Measurements from ENCODE around the gene ACTR1B.

The ACTR1B gene

DNA sequence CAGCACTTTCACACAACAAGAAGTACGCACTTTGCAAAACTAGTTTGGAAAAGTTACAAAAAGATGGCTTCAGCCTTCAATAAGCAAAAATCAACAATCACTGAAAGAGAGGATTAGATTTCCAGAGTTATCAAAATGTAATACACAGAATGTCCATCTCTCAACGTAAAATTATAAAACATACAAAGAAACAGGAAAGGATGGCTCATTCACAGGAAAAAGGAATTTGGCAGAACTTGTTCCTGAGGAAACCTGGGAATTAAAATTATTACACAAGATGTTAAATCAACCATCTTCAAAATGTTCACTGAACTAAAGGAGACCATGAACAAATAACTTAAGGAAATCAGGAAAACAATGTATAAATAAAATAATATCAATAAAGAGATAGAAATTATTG, 13.6 kb upstream of the ACTR1B start:
- H3K4me3 ChIP-seq (ENCODE audit: low read depth, low read length) = peak overlapping the region; percentile 1
- H2AFZ ChIP-seq = peak overlapping the region; percentile 36
- H3K79me2 ChIP-seq = no peaks in the 10 kb centered on the region
- H3K4me2 ChIP-seq (ENCODE audit: low read length) = peak overlapping the region; percentile 51
- H3K9me3 ChIP-seq (ENCODE audit: control insufficient read depth, low read length) = no peaks in the 10 kb centered on the region
- H3K27me3 ChIP-seq (ENCODE audit: control insufficient read depth, insufficient read depth, low read length) = no peaks in the 10 kb centered on the region
- H3K27ac ChIP-seq = no peak overlapping the region
- no peaks in the 10 kb centered on the region for H3K36me3 ChIP-seq (ENCODE audit: control insufficient read depth, insufficient read depth, low read length)
- TF ChIP-seq, protein P1, sequence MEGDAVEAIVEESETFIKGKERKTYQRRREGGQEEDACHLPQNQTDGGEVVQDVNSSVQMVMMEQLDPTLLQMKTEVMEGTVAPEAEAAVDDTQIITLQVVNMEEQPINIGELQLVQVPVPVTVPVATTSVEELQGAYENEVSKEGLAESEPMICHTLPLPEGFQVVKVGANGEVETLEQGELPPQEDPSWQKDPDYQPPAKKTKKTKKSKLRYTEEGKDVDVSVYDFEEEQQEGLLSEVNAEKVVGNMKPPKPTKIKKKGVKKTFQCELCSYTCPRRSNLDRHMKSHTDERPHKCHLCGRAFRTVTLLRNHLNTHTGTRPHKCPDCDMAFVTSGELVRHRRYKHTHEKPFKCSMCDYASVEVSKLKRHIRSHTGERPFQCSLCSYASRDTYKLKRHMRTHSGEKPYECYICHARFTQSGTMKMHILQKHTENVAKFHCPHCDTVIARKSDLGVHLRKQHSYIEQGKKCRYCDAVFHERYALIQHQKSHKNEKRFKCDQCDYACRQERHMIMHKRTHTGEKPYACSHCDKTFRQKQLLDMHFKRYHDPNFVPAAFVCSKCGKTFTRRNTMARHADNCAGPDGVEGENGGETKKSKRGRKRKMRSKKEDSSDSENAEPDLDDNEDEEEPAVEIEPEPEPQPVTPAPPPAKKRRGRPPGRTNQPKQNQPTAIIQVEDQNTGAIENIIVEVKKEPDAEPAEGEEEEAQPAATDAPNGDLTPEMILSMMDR (IDR thresholded peaks at IDR 0.05) = no peak
- H3K9ac ChIP-seq = no peak overlapping the region
- no peaks in the 10 kb centered on the region for H3K4me1 ChIP-seq

DNA sequence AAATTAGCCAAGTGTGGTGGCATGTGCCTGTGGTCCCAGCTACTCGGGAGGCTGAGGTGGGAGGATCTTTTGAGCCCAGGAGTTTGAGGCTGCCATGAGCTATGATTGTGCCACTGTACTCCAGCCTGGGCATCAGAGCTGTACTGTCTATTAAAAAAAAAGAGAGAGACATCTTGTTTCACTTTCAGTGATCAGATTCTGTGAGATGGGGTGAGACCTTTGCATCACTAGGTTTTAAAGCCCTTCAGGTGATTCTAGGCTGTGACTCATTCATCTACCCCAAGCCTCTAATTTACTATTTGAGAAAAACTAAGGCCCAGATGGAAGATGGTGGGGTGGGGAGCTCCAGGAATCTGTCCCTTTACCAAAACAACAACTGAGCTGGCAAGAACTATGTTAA, 12.8 kb upstream of the ACTR1B start:
- H3K27ac ChIP-seq = no peak overlapping the region
- H3K9me3 ChIP-seq (ENCODE audit: control insufficient read depth, low read length) = no peaks in the 10 kb centered on the region
- no peaks in the 10 kb centered on the region for H3K79me2 ChIP-seq
- no peaks in the 10 kb centered on the region for H3K27me3 ChIP-seq (ENCODE audit: control insufficient read depth, insufficient read depth, low read length)
- peak overlapping the region; percentile 36 for H2AFZ ChIP-seq
- no peaks in the 10 kb centered on the region for H3K4me1 ChIP-seq
- no peak overlapping the region for H3K4me3 ChIP-seq (ENCODE audit: low read depth, low read length)
- H3K4me2 ChIP-seq (ENCODE audit: low read length) = peak overlapping the region; percentile 51
- H3K36me3 ChIP-seq (ENCODE audit: control insufficient read depth, insufficient read depth, low read length) = no peaks in the 10 kb centered on the region
- H3K9ac ChIP-seq = no peak overlapping the region
- TF ChIP-seq, protein P1 (IDR thresholded peaks at IDR 0.05) = no peak

DNA sequence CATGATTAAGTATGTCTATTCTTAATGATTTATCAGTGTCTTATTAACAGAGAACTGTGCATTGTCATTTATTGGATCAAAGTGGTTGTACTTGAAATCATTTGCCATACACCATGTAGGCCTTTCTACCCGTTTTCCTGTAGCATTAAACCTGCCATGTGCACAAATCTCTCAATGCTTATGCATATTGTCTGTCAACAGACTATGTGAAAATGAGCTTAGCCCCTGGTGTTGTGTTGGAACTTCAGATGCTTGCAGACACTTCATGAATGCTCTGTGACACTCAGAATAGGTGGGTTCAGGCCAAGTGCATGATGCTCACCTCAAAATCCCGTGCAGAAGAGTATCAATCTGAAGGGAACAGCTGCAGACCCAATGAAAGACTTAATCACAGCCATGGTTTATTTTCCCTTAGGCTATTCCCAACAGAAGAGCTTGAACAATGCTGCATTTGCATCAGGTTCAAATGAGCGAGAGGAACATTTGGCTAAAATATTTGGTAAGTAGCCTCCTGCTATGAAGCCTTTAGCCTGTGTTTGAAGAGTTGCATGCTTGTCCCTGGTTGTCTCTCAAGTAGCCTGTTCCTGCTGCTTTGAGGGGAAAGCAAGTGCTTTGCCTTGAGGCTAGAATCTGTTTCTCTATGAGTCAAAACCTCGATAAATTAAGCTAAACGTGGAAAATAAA, 11.7 kb upstream of the ACTR1B start:
- H3K27ac ChIP-seq = no peak overlapping the region
- TF ChIP-seq, protein P1 (IDR thresholded peaks at IDR 0.05) = no peak
- H2AFZ ChIP-seq = no peak overlapping the region
- no peak overlapping the region for H3K9ac ChIP-seq
- no peak overlapping the region for H3K4me2 ChIP-seq (ENCODE audit: low read length)
- no peaks in the 10 kb centered on the region for H3K27me3 ChIP-seq (ENCODE audit: control insufficient read depth, insufficient read depth, low read length)
- no peaks in the 10 kb centered on the region for H3K36me3 ChIP-seq (ENCODE audit: control insufficient read depth, insufficient read depth, low read length)
- no peak overlapping the region for H3K4me3 ChIP-seq (ENCODE audit: low read depth, low read length)
- H3K9me3 ChIP-seq (ENCODE audit: control insufficient read depth, low read length) = no peaks in the 10 kb centered on the region
- H3K79me2 ChIP-seq = no peaks in the 10 kb centered on the region
- H3K4me1 ChIP-seq = no peaks in the 10 kb centered on the region

DNA sequence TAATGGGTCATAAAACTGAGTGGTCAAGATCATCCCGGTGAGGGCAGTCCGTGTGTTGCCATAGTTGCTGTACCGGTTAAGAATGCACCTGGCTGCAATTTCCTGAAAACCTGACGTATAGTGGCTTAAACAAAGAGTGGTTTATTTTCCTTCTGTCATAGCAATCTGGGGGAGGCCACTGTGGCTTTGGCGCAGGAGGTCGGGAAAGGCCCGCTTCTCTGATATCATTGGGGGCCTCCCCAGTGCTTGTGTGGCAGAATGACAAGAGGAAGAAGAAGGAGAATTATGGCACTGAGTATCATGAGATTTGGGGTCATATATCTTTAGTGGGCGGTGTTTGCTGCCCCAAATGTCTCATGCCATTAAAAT, 10.1 kb upstream of the ACTR1B start:
- no peak overlapping the region for H3K9ac ChIP-seq
- H3K4me1 ChIP-seq = no peaks in the 10 kb centered on the region
- no peaks in the 10 kb centered on the region for H3K79me2 ChIP-seq
- H3K27me3 ChIP-seq (ENCODE audit: control insufficient read depth, insufficient read depth, low read length) = no peaks in the 10 kb centered on the region
- H3K4me3 ChIP-seq (ENCODE audit: low read depth, low read length) = no peak overlapping the region
- TF ChIP-seq, protein P1 (IDR thresholded peaks at IDR 0.05) = no peak
- H3K9me3 ChIP-seq (ENCODE audit: control insufficient read depth, low read length) = no peaks in the 10 kb centered on the region
- H3K36me3 ChIP-seq (ENCODE audit: control insufficient read depth, insufficient read depth, low read length) = no peaks in the 10 kb centered on the region
- no peak overlapping the region for H3K4me2 ChIP-seq (ENCODE audit: low read length)
- H2AFZ ChIP-seq = no peak overlapping the region
- H3K27ac ChIP-seq = no peak overlapping the region
